Nasal cavity respiratory epithelium epithelial cell of viscerocranial mucosa (primary cell): ENCODE data around the gene MITD1. TPM values are rescaled to one million over a fixed set of nuclear protein-coding genes. Genes with fewer than 3 reads are reported as not detected.

Experiments used
- total RNA-seq: library from RNA; depleted of rRNA; stranded (reverse); fragments of >200 nt; gene quantifications from 2 replicates; pipeline ENCODE4 v1.2.3, GENCODE V29; 2014

The MITD1 gene
- 19.9 and 35.9 TPM in 2 replicates for total RNA-seq

GRCh38 chr2:99180755-99181623 lies at the start of gene MITD1, which contains the start of gene MRPL30:
Gene MITD1, minus strand, starts transcription at chr2:99181058. Its CDS starts 77 bp downstream, at chr2:99180981.
Gene MRPL30, plus strand, starts transcription at chr2:99181184. Its CDS starts 5,020 bp downstream, at chr2:99186204.

GRCh38 chr2:99154643-99155536 lies 26.0 kb downstream of the MITD1 start, which contains the start of the genes LIPT1 and TSGA10:
Gene LIPT1, plus strand, starts transcription at chr2:99154967. Its CDS starts 6,991 bp downstream, at chr2:99161958.
Gene TSGA10, minus strand, starts transcription at chr2:99154942. Its CDS starts 45,503 bp downstream, at chr2:99109439.

DNA sequence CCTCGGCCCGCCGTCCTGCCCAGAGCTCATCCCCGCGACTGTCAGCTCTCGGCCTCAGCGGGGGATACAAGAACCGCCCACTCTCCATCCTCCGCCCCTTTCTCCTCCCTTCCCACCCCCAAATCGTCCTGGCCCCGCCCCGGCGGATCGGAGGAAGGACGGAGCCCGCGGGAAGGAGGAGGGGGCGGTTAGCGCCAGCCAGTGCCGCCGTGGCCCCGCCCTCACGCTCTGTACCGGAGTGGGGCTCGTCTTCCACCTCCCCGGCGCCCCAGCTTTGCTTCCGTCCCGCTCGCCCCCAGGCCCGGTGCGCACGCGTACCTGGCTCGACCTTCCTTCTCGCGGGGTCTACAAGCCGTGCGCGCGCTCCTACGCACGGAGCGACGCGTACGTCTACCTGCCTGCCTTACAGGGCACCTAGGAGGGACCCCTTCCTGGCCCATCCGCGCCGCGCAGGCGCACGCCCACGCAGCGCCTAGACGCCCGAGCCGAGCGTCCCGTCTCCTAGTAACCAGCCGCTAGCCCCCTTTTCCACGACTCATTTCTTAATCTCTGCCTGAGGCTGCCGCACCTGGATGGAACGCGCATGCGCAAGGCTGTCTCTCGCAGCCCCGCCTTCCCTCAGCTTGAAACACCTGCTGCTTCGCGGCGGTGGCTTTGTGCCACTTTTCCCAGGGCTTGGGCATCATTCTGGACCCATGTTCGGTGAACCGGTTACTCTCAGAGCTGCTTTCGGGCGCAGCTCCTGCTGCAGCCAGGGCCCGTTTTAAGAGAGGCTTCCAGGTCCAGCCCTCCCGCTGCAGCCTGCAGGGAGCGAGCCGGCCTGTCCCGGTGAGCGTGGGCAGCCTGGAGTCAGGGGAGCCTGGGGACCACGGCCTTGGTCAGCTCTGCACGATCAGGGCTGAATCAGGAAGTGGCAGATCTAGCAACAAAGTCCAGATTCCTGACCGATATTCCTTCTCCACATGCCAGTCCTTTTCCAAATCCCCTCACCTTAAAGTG lies 39.4 kb downstream of the MITD1 start, which contains the start of gene C2orf15:
C2orf15 (plus strand) TSS at position 598 of the 999 bp plus-strand sequence. CDS start 8,852 bp downstream, outside the sequence.

Other genes with a start within 250 kb of the MITD1 start
- 0.34 and 12.7 TPM in 2 replicates for gene CRACDL, start 244.8 kb downstream of the MITD1 start, total RNA-seq
- gene C2orf15, start 39.4 kb downstream of the MITD1 start, total RNA-seq = 0.93 and 2.1 TPM in 2 replicates
- 7.9 and 8.6 TPM in 2 replicates for gene TSGA10, start 26.1 kb downstream of the MITD1 start, total RNA-seq
- gene LIPT1, start 26.1 kb downstream of the MITD1 start, total RNA-seq = 7.8 and 8.9 TPM in 2 replicates
- gene MRPL30, start 126 bp upstream of the MITD1 start, total RNA-seq = 31.8 TPM in 2 replicates
- not detected in 2 replicates for gene LYG2, start 74.6 kb upstream of the MITD1 start, total RNA-seq
- 0.68 and 0.78 TPM in 2 replicates for gene LYG1, start 120.1 kb upstream of the MITD1 start, total RNA-seq
- gene TXNDC9, start 155.3 kb upstream of the MITD1 start, total RNA-seq = 63.2 and 65.2 TPM in 2 replicates
- gene EIF5B, start 156.3 kb upstream of the MITD1 start, total RNA-seq = 24.3 and 58.0 TPM in 2 replicates